Right ventricle myocardium inferior (tissue), 1 donor: Measurements from ENCODE around the gene SWI5. TPM values are rescaled to one million over a fixed set of nuclear protein-coding genes. Genes with fewer than 3 reads are reported as not detected.

Source experiments
- ATAC-seq: fragments of 200-7000 bp; cut with Tn5 transposase; one replicate; pipeline ENCODE4 v1.9.1; 2020; ENCODE audit warnings: mild to moderate bottlenecking, moderate library complexity
- DNase-seq: peaks from one replicate; pipeline ENCODE4 v3.0.0; 2021; ENCODE audit errors: missing footprints
- intact Hi-C: fragments of 100-400 bp; cut with DNase I; formaldehyde crosslinking; loops from one replicate; pipeline ENCODE4 v1.11.0; 2022
- total RNA-seq: library from RNA; stranded (reverse); fragmentation: NEBNext Ultra II Directional; extraction: Animal tissue kit (Norgen Biotek cat#: 25700); gene quantifications from one replicate; pipeline ENCODE4 v1.2.1, GENCODE V29; 2021
- donor health status: DM: no; HTN: yes; CAD: no; lungs with severe emphysema.

The SWI5 gene
- total RNA-seq, 1 donor from 2014 or later = 14.9 TPM

- intact Hi-C loops = no loop called here
- ATAC-seq (peak; percentile 77), DNase-seq (peak; percentile 91)
These were observed 25.9 kb upstream of the SWI5 start for GRCh38 chr9:128249908-128250838.

GRCh38 chr9:128250839-128251731 lies 25.0 kb upstream of the SWI5 start:
- ATAC-seq (no peak), DNase-seq (no peak)
- intact Hi-C loops = no loop called here

- intact Hi-C loops = no loop called here
- ATAC-seq = no peak
These were observed 24.4 kb upstream of the SWI5 start for GRCh38 chr9:128251732-128252100.

GRCh38 chr9:128252317-128253139 lies 23.5 kb upstream of the SWI5 start:
- DNase-seq (no peak), ATAC-seq (no peak)
- intact Hi-C loops = no loop called here

More at GRCh38 chr9:128251732-128252100, 24.4 kb upstream of the SWI5 start:
- no peak for DNase-seq

- no peak for ATAC-seq
- intact Hi-C loops = no loop called here
- no peak for DNase-seq
These were observed 22.7 kb upstream of the SWI5 start for GRCh38 chr9:128253140-128253990.

GRCh38 chr9:128253991-128254346 lies 22.1 kb upstream of the SWI5 start:
- intact Hi-C loops = no loop called here
- DNase-seq (no peak), ATAC-seq (no peak)

GRCh38 chr9:128254362-128254761 lies 21.7 kb upstream of the SWI5 start:
- ATAC-seq = no peak
- intact Hi-C loops = no loop called here

GRCh38 chr9:128254855-128255759 lies 21.0 kb upstream of the SWI5 start:
- intact Hi-C loops = no loop called here
- peak; percentile 83 for DNase-seq
- ATAC-seq = peak; percentile 64

More at GRCh38 chr9:128254362-128254761, 21.7 kb upstream of the SWI5 start:
- no peak for DNase-seq

GRCh38 chr9:128257086-128257825 lies 18.8 kb upstream of the SWI5 start:
- intact Hi-C loops = no loop called here
- no peak for ATAC-seq
- no peak for DNase-seq

GRCh38 chr9:128257907-128258306 lies 18.2 kb upstream of the SWI5 start:
- no peak for DNase-seq
- no peak for ATAC-seq
- intact Hi-C loops = no loop called here

GRCh38 chr9:128258326-128258725 lies 17.8 kb upstream of the SWI5 start:
- intact Hi-C loops = no loop called here
- ATAC-seq = no peak
- no peak for DNase-seq

GRCh38 chr9:128259156-128259555 lies 16.9 kb upstream of the SWI5 start:
- DNase-seq = no peak
- ATAC-seq = no peak
- intact Hi-C loops = no loop called here

- no peak for ATAC-seq
- intact Hi-C loops = no loop called here
These were observed 15.7 kb upstream of the SWI5 start for GRCh38 chr9:128260340-128260739.

GRCh38 chr9:128262687-128263086 lies 13.4 kb upstream of the SWI5 start:
- intact Hi-C loops = no loop called here
- ATAC-seq (no peak), DNase-seq (no peak)

More at GRCh38 chr9:128260340-128260739, 15.7 kb upstream of the SWI5 start:
- no peak for DNase-seq

- DNase-seq = no peak
- intact Hi-C loops = no loop called here
- ATAC-seq = no peak
These were observed 10.7 kb upstream of the SWI5 start for GRCh38 chr9:128265348-128265847.
